PC-3 (cell line): Measurements from ENCODE around the gene NUTM1. TPM values are rescaled to one million over a fixed set of nuclear protein-coding genes. Genes with fewer than 3 reads are reported as not detected.

Experiments
- ATAC-seq: fragments of 200-7000 bp; cut with Tn5 transposase; 2 replicates; pipeline ENCODE4 v1.9.1; 2020; ENCODE audit warnings: mild to moderate bottlenecking, moderate library complexity
- BruUV-seq: library from RNA; stranded (reverse); fragments of 400-500 nt; replicated peaks from 2 replicates; lab custom pipeline; 2021; lab: Mats Ljungman, UMichigan
- CTCF ChIA-PET: fragments of 300-600 bp; sonication (Branson Sonifier 250); formaldehyde crosslinking; loops from one replicate; lab custom pipeline; 2022; ENCODE audit warnings: antibody characterized with exemption; lab: Charles Lee
- POLR2A ChIA-PET: fragments of 300-600 bp; sonication (Branson Sonifier 250); formaldehyde crosslinking; loops from one replicate; lab custom pipeline; 2022; ENCODE audit warnings: antibody characterized with exemption; ENCODE audit not compliant: unreplicated experiment; lab: Charles Lee
- DNase-seq: peaks from one replicate; pipeline ENCODE4 v3.0.0-alpha.2; 2015
- H2AFZ ChIP-seq: fragments of 300-600 bp; sonication (generic); 2 replicates; pipeline ENCODE4 v1.6.0; 2016; ENCODE audit warnings: antibody characterized with exemption, low read length
- H3F3A ChIP-seq: fragments of 300-600 bp; sonication (generic); one replicate; pipeline ENCODE4 v1.6.0; 2017; ENCODE audit warnings: antibody characterized with exemption, low read length, control low read depth, mild to moderate bottlenecking; ENCODE audit not compliant: unreplicated experiment
- H3K27ac ChIP-seq: fragments of 300-600 bp; sonication (generic); 2 replicates; pipeline ENCODE4 v1.5.1; 2016; ENCODE audit warnings: mild to moderate bottlenecking, low read length
- H3K27me3 ChIP-seq: fragments of 300-600 bp; sonication (generic); 2 replicates; pipeline ENCODE4 v1.6.1; 2016; ENCODE audit warnings: low read length, mixed read lengths
- H3K36me3 ChIP-seq: fragments of 300-600 bp; sonication (generic); 2 replicates; pipeline ENCODE4 v1.6.1; 2016; ENCODE audit warnings: low read depth, mixed run types, low read length, mixed read lengths
- H3K4me1 ChIP-seq: fragments of 300-600 bp; sonication (generic); 2 replicates; pipeline ENCODE4 v1.5.1; 2016; ENCODE audit warnings: low read length; ENCODE audit not compliant: insufficient read depth
- H3K4me2 ChIP-seq: fragments of 300-600 bp; sonication (generic); 2 replicates; pipeline ENCODE4 v1.6.0; 2016; ENCODE audit warnings: low read length
- H3K4me3 ChIP-seq: fragments of 300-600 bp; sonication (generic); 2 replicates; pipeline ENCODE4 v1.5.1; 2016; ENCODE audit warnings: mild to moderate bottlenecking, low read length, mixed read lengths
- H3K79me2 ChIP-seq: fragments of 300-600 bp; sonication (generic); 2 replicates; pipeline ENCODE4 v1.6.1; 2017; ENCODE audit warnings: low read length, mixed read lengths
- H3K9ac ChIP-seq: fragments of 300-600 bp; sonication (generic); 2 replicates; pipeline ENCODE4 v1.6.0; 2016; ENCODE audit warnings: mild to moderate bottlenecking, low read length
- H3K9me2 ChIP-seq: fragments of 300-600 bp; sonication (generic); replicated peaks from 2 replicates; pipeline ENCODE4 v1.6.1; 2016; ENCODE audit warnings: mixed run types, low read length, mixed read lengths
- H3K9me3 ChIP-seq: fragments of 300-600 bp; sonication (generic); 2 replicates; pipeline ENCODE4 v1.6.1; 2016; ENCODE audit warnings: low read length, mixed read lengths
- H4K20me1 ChIP-seq: fragments of 300-600 bp; sonication (generic); 2 replicates; pipeline ENCODE4 v1.6.1; 2016; ENCODE audit warnings: low read length, mixed read lengths
- CTCF ChIP-seq: fragments of 300-600 bp; sonication (generic); conservative IDR thresholded peaks from 2 replicates; pipeline ENCODE4 v1.5.1; 2017; ENCODE audit warnings: antibody characterized with exemption, low read depth, mild to moderate bottlenecking, low read length
- EZH2 ChIP-seq: fragments of 300-600 bp; sonication (generic); IDR thresholded peaks from one replicate; pipeline ENCODE4 v1.6.1; 2017; ENCODE audit warnings: antibody characterized with exemption, mild to moderate bottlenecking, low read length; ENCODE audit not compliant: unreplicated experiment
- EZH2phosphoT487 ChIP-seq: fragments of 300-600 bp; sonication (generic); IDR thresholded peaks from 2 replicates; pipeline ENCODE4 v1.6.1; 2018; ENCODE audit warnings: mild to moderate bottlenecking, antibody characterized with exemption, low read length, borderline replicate concordance
- intact Hi-C: fragments of 100-400 bp; cut with micrococcal nuclease; formaldehyde crosslinking; loops from 2 replicates; pipeline ENCODE4 v1.9.0; 2023
- total RNA-seq: library from RNA; depleted of rRNA; stranded (reverse); fragments of >200 nt; gene quantifications from 2 replicates; pipeline ENCODE4 v1.2.3, GENCODE V29; 2014

Gene NUTM1
- total RNA-seq, 1 experiment from 2014 or later: 0.04 TPM

DNA sequence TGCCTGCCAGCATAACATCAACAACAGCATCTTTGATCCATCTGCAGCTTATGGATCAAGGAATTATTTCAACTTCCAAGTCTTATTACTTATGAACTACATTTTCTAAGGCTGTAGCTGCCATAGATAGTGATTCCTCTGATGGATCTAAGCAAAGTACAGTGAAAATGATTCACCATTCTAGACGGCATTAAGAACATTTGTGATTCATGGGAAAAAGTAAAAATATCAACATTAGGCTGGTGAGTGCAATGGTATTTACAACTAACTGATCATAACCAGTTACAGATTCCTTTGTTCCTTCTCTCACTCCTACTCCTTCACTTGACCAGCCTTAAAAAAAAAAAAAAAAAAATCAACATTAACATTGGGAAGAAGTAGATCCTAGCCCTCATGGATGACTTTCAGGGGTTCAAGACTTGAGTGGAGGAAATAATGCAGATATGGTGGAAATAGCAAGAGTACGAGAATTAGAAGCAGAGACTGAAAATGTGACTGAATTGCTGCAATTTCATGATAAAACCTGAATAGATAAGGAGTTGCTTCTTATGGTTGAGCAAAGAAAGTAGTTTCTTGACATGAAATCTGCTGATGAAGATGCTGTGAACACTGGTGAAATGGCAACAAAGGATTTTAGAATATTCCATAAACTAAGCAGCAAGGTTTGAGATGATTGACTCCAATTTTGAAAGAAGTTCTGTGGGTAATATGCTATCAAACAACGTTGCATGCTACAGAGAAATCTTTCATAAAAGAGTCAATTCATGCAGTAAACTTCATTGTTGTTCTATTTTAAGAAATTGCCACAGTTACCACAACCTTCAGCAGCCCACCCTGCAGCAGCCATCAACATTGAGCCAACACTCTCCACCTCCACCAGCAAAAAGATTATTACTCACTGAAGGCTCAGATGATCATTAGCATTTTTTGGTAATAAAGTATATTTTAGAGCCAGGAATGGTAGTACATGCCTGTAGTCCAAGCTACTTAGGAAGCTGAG lies 28.3 kb upstream of the NUTM1 start:
- Histone ChIP-seq H3K9me3 (no peaks in the 10 kb centered on the region), H3K9me2 (no peaks in the 10 kb centered on the region), H3K27ac (no peak overlapping the region), H2AFZ (no peak overlapping the region), H4K20me1 (no peaks in the 10 kb centered on the region), H3K4me2 (no peak overlapping the region), H3K4me1 (peaks cover 18% of the 10 kb centered on the region), H3K9ac (no peak overlapping the region), H3F3A (no peaks in the 10 kb centered on the region), H3K27me3 (no peaks in the 10 kb centered on the region), H3K36me3 (no peaks in the 10 kb centered on the region; the same call in 1 of the 2 replicates), H3K79me2 (peaks cover 6% of the 10 kb centered on the region; the same call in 1 of the 2 replicates), H3K4me3 (no peak overlapping the region)
- intact Hi-C loops: no loop called here
- no peak for ATAC-seq
- ChIA-PET CTCF (no interaction called here), POLR2A (interaction anchor here (0.6 kb wide), 1 partner anchor 1446 kb away, joined by 8 read pairs; no protein-coding TSS in a partner anchor)
- no TSS peak for BruUV-seq
- TF ChIP-seq CTCF (no peak), EZH2 (no peak), EZH2phosphoT487 (no peak)
- DNase-seq: no peak

- TSS peak; percentile 79 for BruUV-seq
- Histone ChIP-seq H3K36me3 (no peaks in the 10 kb centered on the region; the same call in 1 of the 2 replicates), H3K79me2 (peaks cover 6% of the 10 kb centered on the region; the same call in 1 of the 2 replicates), H3K4me2 (peak overlapping the region; percentile 82), H3K27ac (peak overlapping the region; percentile 12; the same call in 1 of the 2 replicates), H3K9me3 (no peaks in the 10 kb centered on the region), H3K4me1 (peaks cover 18% of the 10 kb centered on the region), H3K9ac (peak overlapping the region; percentile 45), H2AFZ (peak overlapping the region; percentile 62), H3K27me3 (no peaks in the 10 kb centered on the region), H3K9me2 (no peaks in the 10 kb centered on the region), H3F3A (no peaks in the 10 kb centered on the region), H3K4me3 (peak overlapping the region; percentile 65), H4K20me1 (no peaks in the 10 kb centered on the region)
- ChIA-PET POLR2A (interaction anchor here (0.6 to 0.7 kb wide), 2 partner anchors 21 to 35 kb away, joined by 3 to 10 read pairs; no protein-coding TSS in a partner anchor), CTCF (interaction anchor here (0.6 kb wide), 1 partner anchor 70 kb away, joined by 3 read pairs; no protein-coding TSS in a partner anchor)
- peak; percentile 95 for ATAC-seq
- no peak for TF ChIP-seq EZH2phosphoT487
- no peak for TF ChIP-seq CTCF
- no peak for TF ChIP-seq EZH2
- intact Hi-C loops: loop anchor here (2.0 kb wide), 1 partner anchor 22 kb away; no protein-coding TSS in a partner anchor
- DNase-seq: peak; percentile 63
Measured at GRCh38 chr15:34318277-34319079, 24.6 kb upstream of the NUTM1 start.
